MG63 (cell line): ENCODE measurements around the gene NPTXR. TPM values are rescaled to one million over a fixed set of nuclear protein-coding genes. Genes with fewer than 3 reads are reported as not detected.

ENCODE experiments used
- DNase-seq: peaks from one replicate; pipeline ENCODE4 v3.0.0-alpha.2; 2020
- H3K27me3 ChIP-seq: fragments of 250-450 bp; sonication (Bioruptor Pico); 2 replicates; pipeline ENCODE4 v1.5.1; 2020; ENCODE audit warnings: mild to moderate bottlenecking, moderate library complexity
- H3K36me3 ChIP-seq: fragments of 250-450 bp; sonication (Bioruptor Pico); 2 replicates; pipeline ENCODE4 v1.5.1; 2020; ENCODE audit warnings: mild to moderate bottlenecking, moderate library complexity
- H3K4me3 ChIP-seq: fragments of 250-450 bp; sonication (Bioruptor Pico); 2 replicates; pipeline ENCODE4 v1.5.1; 2020; ENCODE audit warnings: mild to moderate bottlenecking, moderate library complexity
- H3K9me3 ChIP-seq: fragments of 250-450 bp; sonication (Bioruptor Pico); 2 replicates; pipeline ENCODE4 v1.5.1; 2020; ENCODE audit warnings: mild to moderate bottlenecking, moderate library complexity
- total RNA-seq: library from RNA; depleted of rRNA; stranded (reverse); fragments of >200 nt; shearing (Covaris generic); gene quantifications from 2 replicates; pipeline ENCODE4 v1.2.3, GENCODE V29; 2014; ENCODE audit warnings: low replicate concordance; rRNA removed

Gene NPTXR
- total RNA-seq, 1 experiment from 2014 or later: 0.76 TPM

- H3K9me3 ChIP-seq: no peaks in the 10 kb centered on the region
- H3K27me3 ChIP-seq: no peaks in the 10 kb centered on the region
- no peaks in the 10 kb centered on the region for H3K36me3 ChIP-seq
- no peak overlapping the region for H3K4me3 ChIP-seq
- no peak for DNase-seq
Measured at GRCh38 chr22:38781033-38781432, 62.8 kb downstream of the NPTXR start.

- no peaks in the 10 kb centered on the region for H3K9me3 ChIP-seq
- no peaks in the 10 kb centered on the region for H3K36me3 ChIP-seq
- no peak overlapping the region for H3K4me3 ChIP-seq
- no peak for DNase-seq
- no peaks in the 10 kb centered on the region for H3K27me3 ChIP-seq
Measured at GRCh38 chr22:38777087-38777671, 66.6 kb downstream of the NPTXR start.

- Histone ChIP-seq H3K9me3 (no peaks in the 10 kb centered on the region), H3K4me3 (no peak overlapping the region), H3K27me3 (no peaks in the 10 kb centered on the region), H3K36me3 (no peaks in the 10 kb centered on the region)
- no peak for DNase-seq
Measured at GRCh38 chr22:38776086-38776485, 67.7 kb downstream of the NPTXR start.

GRCh38 chr22:38775656-38776055 is 68.2 kb downstream of the NPTXR start:
- no peaks in the 10 kb centered on the region for H3K9me3 ChIP-seq
- H3K4me3 ChIP-seq: no peak overlapping the region
- H3K27me3 ChIP-seq: no peaks in the 10 kb centered on the region
- DNase-seq: no peak
- H3K36me3 ChIP-seq: no peaks in the 10 kb centered on the region

- Histone ChIP-seq H3K36me3 (no peaks in the 10 kb centered on the region), H3K4me3 (no peak overlapping the region), H3K27me3 (no peaks in the 10 kb centered on the region), H3K9me3 (no peaks in the 10 kb centered on the region)
- no peak for DNase-seq
Measured at GRCh38 chr22:38774496-38775166, 69.2 kb downstream of the NPTXR start.

GRCh38 chr22:38773363-38773946 is 70.4 kb downstream of the NPTXR start:
- no peaks in the 10 kb centered on the region for H3K9me3 ChIP-seq
- no peak for DNase-seq
- no peaks in the 10 kb centered on the region for H3K36me3 ChIP-seq
- no peaks in the 10 kb centered on the region for H3K27me3 ChIP-seq
- H3K4me3 ChIP-seq: no peak overlapping the region

GRCh38 chr22:38772623-38772873 is 71.3 kb downstream of the NPTXR start:
- Histone ChIP-seq H3K9me3 (no peaks in the 10 kb centered on the region), H3K36me3 (no peaks in the 10 kb centered on the region), H3K27me3 (no peaks in the 10 kb centered on the region), H3K4me3 (no peak overlapping the region)
- DNase-seq: no peak

- Histone ChIP-seq H3K4me3 (no peak overlapping the region), H3K27me3 (no peaks in the 10 kb centered on the region), H3K9me3 (no peaks in the 10 kb centered on the region), H3K36me3 (no peaks in the 10 kb centered on the region)
- no peak for DNase-seq
Measured at GRCh38 chr22:38770257-38770949, 73.4 kb downstream of the NPTXR start.

Other genes with a start within 250 kb of the NPTXR start
- gene FAM227A, start 187.6 kb downstream of the NPTXR start, total RNA-seq: 0.33 TPM in 1 of 2 replicates, not detected in the other
- 29.5 and 33.8 TPM in 2 replicates for gene CBY1, start 187.4 kb downstream of the NPTXR start, total RNA-seq
- 110 and 257 TPM in 2 replicates for gene TOMM22, start 162.1 kb downstream of the NPTXR start, total RNA-seq
- 47.5 and 113 TPM in 2 replicates for gene JOSD1, start 143.1 kb downstream of the NPTXR start, total RNA-seq
- gene GTPBP1, start 138.1 kb downstream of the NPTXR start, total RNA-seq: 19.4 and 22.0 TPM in 2 replicates
- 126 and 182 TPM in 2 replicates for gene SUN2, start 88.0 kb downstream of the NPTXR start, total RNA-seq
- gene DNAL4, start 49.9 kb downstream of the NPTXR start, total RNA-seq: 11.3 and 18.8 TPM in 2 replicates
- 9.1 and 18.9 TPM in 2 replicates for gene CBX6, start 28.2 kb upstream of the NPTXR start, total RNA-seq
- gene APOBEC3A, start 113.6 kb upstream of the NPTXR start, total RNA-seq: not detected in 2 replicates
- 3.6 and 4.5 TPM in 2 replicates for gene APOBEC3B, start 138.3 kb upstream of the NPTXR start, total RNA-seq
- gene APOBEC3C, start 170.2 kb upstream of the NPTXR start, total RNA-seq: 2.0 and 2.1 TPM in 2 replicates
- not detected in 2 replicates for gene APOBEC3D, start 177.1 kb upstream of the NPTXR start, total RNA-seq
- gene APOBEC3F, start 196.8 kb upstream of the NPTXR start, total RNA-seq: 0.20 TPM in 1 of 2 replicates, not detected in the other
- gene APOBEC3G, start 233.2 kb upstream of the NPTXR start, total RNA-seq: 0.76 TPM in 1 of 2 replicates, not detected in the other